ENCODE data around the gene CWH43. TPM values are rescaled to one million over a fixed set of nuclear protein-coding genes. Genes with fewer than 3 reads are reported as not detected.

Gene CWH43
- total RNA-seq, 1 donor from 2014 or later, result not detected

DNA sequence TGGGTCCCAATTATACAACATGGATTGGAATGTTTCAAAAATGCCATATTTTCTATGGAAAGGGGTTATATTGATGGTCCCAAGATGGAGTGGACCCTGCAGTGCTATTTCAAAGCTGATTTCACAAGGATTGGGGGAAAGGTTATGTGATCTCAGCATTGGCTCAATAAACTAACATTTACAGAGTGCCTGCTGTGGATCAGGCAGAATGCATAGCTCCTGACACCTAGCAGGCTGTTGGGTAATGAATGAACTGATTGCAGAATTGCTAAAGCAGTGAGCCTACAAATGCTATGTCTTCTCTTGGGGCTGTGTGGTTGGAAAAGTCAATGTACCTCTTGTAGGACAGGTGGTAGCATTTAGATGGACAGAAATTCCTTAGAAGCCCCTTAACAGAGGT is 16.9 kb downstream of the CWH43 start:
- no peaks in the 10 kb centered on the region for H3K27me3 Mint-ChIP-seq
- DNase-seq (ENCODE audit: extremely low spot score, unreplicated experiment), result no peak
- no peaks in the 10 kb centered on the region for H3K36me3 Mint-ChIP-seq
- no peak overlapping the region for H3K27ac Mint-ChIP-seq
- no peaks in the 10 kb centered on the region for H3K4me1 Mint-ChIP-seq (ENCODE audit: unreplicated experiment)
- H3K4me3 Mint-ChIP-seq, result no peak overlapping the region
- no peak for TF ChIP-seq CTCF (conservative IDR thresholded peaks at IDR 0.05)
- no peaks in the 10 kb centered on the region for H3K9me3 Mint-ChIP-seq

GRCh38 chr4:49018718-49019295 is 32.7 kb downstream of the CWH43 start:
- H3K4me1 Mint-ChIP-seq (ENCODE audit: unreplicated experiment), result no peaks in the 10 kb centered on the region
- no peaks in the 10 kb centered on the region for H3K36me3 Mint-ChIP-seq
- H3K27me3 Mint-ChIP-seq, result no peaks in the 10 kb centered on the region
- no peak overlapping the region for H3K27ac Mint-ChIP-seq
- TF ChIP-seq CTCF (conservative IDR thresholded peaks at IDR 0.05), result no peak
- H3K4me3 Mint-ChIP-seq, result no peak overlapping the region
- DNase-seq (ENCODE audit: extremely low spot score, unreplicated experiment), result no peak
- H3K9me3 Mint-ChIP-seq, result no peaks in the 10 kb centered on the region

DNA sequence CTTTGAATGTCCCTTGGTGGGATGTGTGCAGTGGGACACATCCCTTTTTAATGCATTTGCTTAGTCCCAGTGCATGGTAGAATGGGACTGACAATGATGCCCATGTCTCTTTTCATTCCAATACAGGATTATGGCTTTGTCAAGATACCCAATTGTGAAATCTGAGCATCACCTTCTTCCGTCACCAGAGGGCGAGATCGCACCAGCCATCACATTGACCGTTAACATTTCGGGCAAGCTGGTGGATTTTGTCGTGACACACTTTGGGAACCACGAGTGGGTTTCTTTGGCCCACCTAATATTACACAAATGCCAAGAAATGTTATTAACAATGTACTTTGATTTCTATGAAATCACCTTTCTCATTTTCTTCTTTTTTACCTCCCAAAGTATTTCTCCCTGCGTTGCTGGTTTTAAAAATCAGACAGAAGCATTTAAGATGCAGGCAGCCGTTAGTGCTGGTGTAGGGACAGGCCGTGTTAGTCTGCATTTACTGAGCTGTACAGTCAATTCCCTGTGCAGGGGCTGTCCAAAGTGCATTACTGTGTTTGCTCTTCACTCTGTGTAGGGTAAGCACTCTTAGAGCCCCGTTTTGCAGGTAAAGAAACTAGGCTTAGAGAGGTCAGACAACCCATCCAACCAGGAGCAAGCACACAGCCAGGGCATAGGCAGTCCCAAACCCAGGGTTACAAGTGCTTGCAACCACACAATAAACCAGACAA is 46.5 kb downstream of the CWH43 start:
- peaks cover 18% of the 10 kb centered on the region for H3K9me3 Mint-ChIP-seq
- TF ChIP-seq CTCF (conservative IDR thresholded peaks at IDR 0.05), result peak; percentile 56
- H3K36me3 Mint-ChIP-seq, result no peaks in the 10 kb centered on the region
- no peaks in the 10 kb centered on the region for H3K4me1 Mint-ChIP-seq (ENCODE audit: unreplicated experiment)
- DNase-seq (ENCODE audit: extremely low spot score, unreplicated experiment), result no peak
- no peak overlapping the region for H3K4me3 Mint-ChIP-seq
- H3K27ac Mint-ChIP-seq, result no peak overlapping the region
- no peaks in the 10 kb centered on the region for H3K27me3 Mint-ChIP-seq

DNA sequence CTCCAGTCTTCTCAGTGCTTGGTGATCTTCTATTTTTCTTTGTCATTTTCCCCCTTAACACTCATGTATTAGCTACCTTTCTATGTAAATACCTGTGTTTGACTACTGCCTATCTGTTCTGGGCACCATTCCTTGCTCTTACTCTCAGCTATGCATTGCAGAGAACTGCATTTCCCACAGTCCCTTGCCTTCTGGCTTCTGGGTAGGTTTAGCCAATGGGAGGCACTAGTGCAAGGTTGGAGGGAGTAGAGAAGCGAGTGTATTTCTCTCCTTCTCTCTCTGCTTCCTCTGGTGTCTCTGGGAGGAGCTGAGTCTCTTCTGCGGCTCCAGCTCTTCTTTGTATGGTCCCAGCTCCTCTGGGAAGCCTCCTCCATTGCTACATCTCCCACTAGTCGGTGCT is 50.5 kb downstream of the CWH43 start:
- no peaks in the 10 kb centered on the region for H3K36me3 Mint-ChIP-seq
- no peak for TF ChIP-seq CTCF (conservative IDR thresholded peaks at IDR 0.05)
- peaks cover 4% of the 10 kb centered on the region for H3K9me3 Mint-ChIP-seq
- no peak overlapping the region for H3K27ac Mint-ChIP-seq
- DNase-seq (ENCODE audit: extremely low spot score, unreplicated experiment), result no peak
- H3K4me3 Mint-ChIP-seq, result no peak overlapping the region
- no peaks in the 10 kb centered on the region for H3K27me3 Mint-ChIP-seq
- H3K4me1 Mint-ChIP-seq (ENCODE audit: unreplicated experiment), result no peaks in the 10 kb centered on the region

DNA sequence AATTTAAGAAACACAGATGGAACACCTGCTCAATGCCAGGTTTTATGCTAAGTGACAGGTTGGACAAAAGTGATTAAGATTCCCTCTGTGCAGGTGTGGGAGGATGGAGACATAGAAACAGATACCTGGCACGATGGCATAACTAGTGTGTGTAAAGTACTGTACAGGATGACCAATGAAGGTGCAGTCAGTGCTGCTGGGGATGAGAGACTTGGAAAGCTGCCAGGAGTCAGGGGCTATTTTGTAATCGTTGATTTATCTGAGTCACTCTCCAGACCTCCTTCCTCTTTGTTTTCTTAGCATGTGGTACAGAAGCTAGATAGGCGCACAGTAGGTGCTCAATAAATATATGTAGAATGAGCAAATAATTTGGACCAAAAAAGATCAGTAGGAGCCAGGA is 58.2 kb downstream of the CWH43 start:
- DNase-seq (ENCODE audit: extremely low spot score, unreplicated experiment), result no peak
- no peak overlapping the region for H3K27ac Mint-ChIP-seq
- no peaks in the 10 kb centered on the region for H3K4me1 Mint-ChIP-seq (ENCODE audit: unreplicated experiment)
- H3K9me3 Mint-ChIP-seq, result peaks cover 14% of the 10 kb centered on the region
- H3K27me3 Mint-ChIP-seq, result no peaks in the 10 kb centered on the region
- no peak overlapping the region for H3K4me3 Mint-ChIP-seq
- no peaks in the 10 kb centered on the region for H3K36me3 Mint-ChIP-seq
- TF ChIP-seq CTCF (conservative IDR thresholded peaks at IDR 0.05), result no peak
